Epithelial cell of esophagus (primary cell): ENCODE results near the gene ELMOD1.

ENCODE experiments used
- DNase-seq: peaks from one replicate; pipeline ENCODE4 v3.0.0; 2010; ENCODE audit warnings: low read depth
- H3K4me3 ChIP-seq: 2 replicates; pipeline ENCODE4 v1.5.1; 2011; ENCODE audit warnings: mild to moderate bottlenecking, low read length, control low read depth
- CTCF ChIP-seq: IDR thresholded peaks from 2 replicates; pipeline ENCODE4 v1.5.1; 2011; ENCODE audit warnings: low read depth, mild to moderate bottlenecking, low read length, control low read depth, inconsistent platforms; ENCODE audit not compliant: insufficient read depth; ENCODE audit errors: missing control alignments

Gene ELMOD1

GRCh38 chr11:107646783-107647182, 55.8 kb downstream of the ELMOD1 start:
- no peak for TF ChIP-seq CTCF
- H3K4me3 ChIP-seq: no peak overlapping the region
- no peak for DNase-seq

GRCh38 chr11:107648242-107648641, 57.3 kb downstream of the ELMOD1 start:
- DNase-seq: no peak
- TF ChIP-seq CTCF: no peak
- H3K4me3 ChIP-seq: no peak overlapping the region

- no peak for TF ChIP-seq CTCF
- H3K4me3 ChIP-seq: no peak overlapping the region
- DNase-seq: no peak
Observed at GRCh38 chr11:107651672-107652071, 60.7 kb downstream of the ELMOD1 start.

- DNase-seq: peak; percentile 11
- TF ChIP-seq CTCF: no peak
- no peak overlapping the region for H3K4me3 ChIP-seq
Observed at GRCh38 chr11:107653076-107653475, 62.1 kb downstream of the ELMOD1 start.

GRCh38 chr11:107655602-107656001, 64.7 kb downstream of the ELMOD1 start:
- no peak overlapping the region for H3K4me3 ChIP-seq
- no peak for DNase-seq
- no peak for TF ChIP-seq CTCF

- no peak for TF ChIP-seq CTCF
- no peak for DNase-seq
Observed at GRCh38 chr11:107659310-107659709, 68.4 kb downstream of the ELMOD1 start.

GRCh38 chr11:107660066-107660465, 69.1 kb downstream of the ELMOD1 start:
- TF ChIP-seq CTCF: no peak
- DNase-seq: no peak
- H3K4me3 ChIP-seq: no peak overlapping the region

More at GRCh38 chr11:107659310-107659709, 68.4 kb downstream of the ELMOD1 start:
- H3K4me3 ChIP-seq: no peak overlapping the region
